ENCODE results near the gene HILPDA. TPM values are rescaled to one million over a fixed set of nuclear protein-coding genes. Genes with fewer than 3 reads are reported as not detected.
A peak's percentile ranks its signal among the peaks of the same experiment; 100 is the strongest.

The HILPDA gene
- total and polyA plus RNA-seq, 9 of the 15 experiments (the other 6 are each of a cell fraction or from before 2014, with no cell fraction given), result 8.3 to 71.8 (median 23.5) TPM

DNA sequence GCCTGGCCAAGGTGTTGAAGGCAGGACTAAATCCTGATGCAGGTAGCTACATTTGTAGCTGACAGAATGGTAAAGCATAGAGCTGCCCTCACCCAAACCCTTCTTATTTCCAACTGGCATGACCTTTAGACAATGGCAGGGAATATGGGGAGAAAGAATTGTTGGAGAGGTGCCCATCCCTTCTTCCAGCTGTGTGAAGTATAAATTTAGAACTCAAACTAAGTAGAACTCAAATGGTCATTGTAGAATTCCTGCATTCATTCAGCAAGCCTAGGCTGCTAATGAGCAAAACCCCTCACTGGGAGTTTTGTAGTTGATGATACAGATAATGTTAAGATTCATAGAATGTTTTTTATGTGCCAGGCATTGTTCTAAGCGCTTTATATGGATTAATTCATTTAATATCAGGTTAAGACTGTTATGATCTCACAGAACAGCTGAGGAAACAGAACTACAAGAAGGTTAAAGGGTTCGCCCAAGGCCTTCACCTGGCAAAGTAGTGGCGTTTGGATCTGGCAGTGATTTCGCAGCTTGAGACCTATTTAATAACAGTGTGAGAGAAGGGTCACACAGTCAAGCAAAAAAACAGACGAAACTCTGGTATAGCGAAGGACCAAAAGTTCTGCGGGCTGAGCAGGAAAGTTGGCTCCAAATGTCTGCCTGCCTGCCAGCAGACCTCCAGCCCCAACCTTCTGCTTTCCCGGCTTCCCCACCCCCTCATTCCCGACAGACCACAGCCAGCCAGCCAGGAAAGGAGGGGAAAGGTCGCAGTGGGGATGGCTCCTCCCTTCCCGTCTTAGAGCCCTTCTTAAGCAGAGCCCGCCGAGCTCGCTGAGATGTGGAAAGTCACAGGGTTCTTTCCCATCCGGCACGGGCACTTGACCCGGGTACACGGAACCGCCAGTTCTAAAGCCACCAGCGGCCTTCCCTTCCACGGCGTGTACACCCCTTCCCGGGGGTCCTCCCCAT lies 1.6 kb upstream of the HILPDA start:
- 81% methylated on average over 13 of the region's 23 CpGs for WGBS (ENCODE audit: insufficient coverage, low coverage, missing lambda C conversion rate)
- H3K4me2 ChIP-seq (ENCODE audit: insufficient read depth, low read length), result no peak overlapping the region
- BruUV-seq (replicated peaks), result no TSS peak
- TF ChIP-seq BMI1 (IDR thresholded peaks at IDR 0.05; ENCODE audit: low read length), result no peak
- 0 out of 4 replicates have a peak, but pooled peaks of 1 of the 2 experiments have one; percentile 43 for TF ChIP-seq FOXA3 (CRISPR knock-in tag; conservative IDR thresholded peaks at IDR 0.05 in 1 of 2, IDR thresholded peaks at IDR 0.05 in 1 of 2)
- TF ChIP-seq NFIC (IDR thresholded peaks at IDR 0.05), result no peak
- no peak for TF ChIP-seq HDAC2 (IDR thresholded peaks at IDR 0.05)
- TF ChIP-seq ZKSCAN3 (CRISPR knock-in tag; IDR thresholded peaks at IDR 0.05), result no peak
- no peak for TF ChIP-seq ATF7 (IDR thresholded peaks at IDR 0.05)
- no peak for TF ChIP-seq ZBTB7A (IDR thresholded peaks at IDR 0.05; ENCODE audit: borderline replicate concordance, control insufficient read depth, low read depth, low read length)
- TF ChIP-seq MAX (CRISPR knock-in tag; IDR thresholded peaks at IDR 0.05), result peak; percentile 43; the same call in 1 of the 2 replicates
- TF ChIP-seq POLR3A (IDR thresholded peaks at IDR 0.05; ENCODE audit: borderline replicate concordance, extremely low read depth, insufficient read depth, insufficient read length), result no peak
- 0 out of 2 replicates have a peak, but pooled peaks have one; percentile 2 for TF ChIP-seq AFF4 (CRISPR knock-in tag; IDR thresholded peaks at IDR 0.05)
- TF ChIP-seq GABPB1 (CRISPR knock-in tag; IDR thresholded peaks at IDR 0.05), result no peak
- no peak for TF ChIP-seq HIVEP1 (CRISPR knock-in tag; IDR thresholded peaks at IDR 0.05)
- no peak for TF ChIP-seq JUN (IDR thresholded peaks at IDR 0.05; ENCODE audit: borderline replicate concordance, low read depth, low read length)
- 0 out of 2 replicates have a peak, but pooled peaks have one; percentile 30 for TF ChIP-seq JUN (CRISPR knock-in tag; IDR thresholded peaks at IDR 0.05; ENCODE audit: borderline replicate concordance)
- TF ChIP-seq, protein P1, sequence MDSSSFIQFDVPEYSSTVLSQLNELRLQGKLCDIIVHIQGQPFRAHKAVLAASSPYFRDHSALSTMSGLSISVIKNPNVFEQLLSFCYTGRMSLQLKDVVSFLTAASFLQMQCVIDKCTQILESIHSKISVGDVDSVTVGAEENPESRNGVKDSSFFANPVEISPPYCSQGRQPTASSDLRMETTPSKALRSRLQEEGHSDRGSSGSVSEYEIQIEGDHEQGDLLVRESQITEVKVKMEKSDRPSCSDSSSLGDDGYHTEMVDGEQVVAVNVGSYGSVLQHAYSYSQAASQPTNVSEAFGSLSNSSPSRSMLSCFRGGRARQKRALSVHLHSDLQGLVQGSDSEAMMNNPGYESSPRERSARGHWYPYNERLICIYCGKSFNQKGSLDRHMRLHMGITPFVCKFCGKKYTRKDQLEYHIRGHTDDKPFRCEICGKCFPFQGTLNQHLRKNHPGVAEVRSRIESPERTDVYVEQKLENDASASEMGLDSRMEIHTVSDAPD (CRISPR knock-in tag; IDR thresholded peaks at IDR 0.05), result no peak

More for the DNA sequence above, 1.6 kb upstream of the HILPDA start:
- Histone ChIP-seq H2AFZ (ENCODE audit: low read depth, low read length) (no peak overlapping the region; the same call in 1 of the 2 replicates), H3K9ac (ENCODE audit: insufficient read depth in 1 of 2, low read depth in 2 of 2, low read length in 2 of 2) (peak overlapping the region in 1 of 2 experiments; percentile 11; a peak in 1 of 4 replicates), H3K9me1 (ENCODE audit: control insufficient read depth, insufficient read depth, low read length) (no peaks in the 10 kb centered on the region), H3K79me2 (ENCODE audit: control insufficient read depth, insufficient read depth, low read length) (peaks cover 23% of the 10 kb centered on the region), H3K4me1 (replicated peaks in 1 of 2; ENCODE audit: control insufficient read depth in 2 of 2, insufficient read depth in 2 of 2, low read length in 2 of 2) (peaks cover 25 to 29% of the 10 kb centered on the region in 2 experiments; a peak in 4 of 5 replicates), H3K9me3 (replicated peaks; ENCODE audit: control insufficient read depth, insufficient read depth, low read depth, low read length) (no peaks in the 10 kb centered on the region), H4K20me1 (replicated peaks; ENCODE audit: control insufficient read depth, insufficient read depth, low read length) (no peaks in the 10 kb centered on the region), H3K27me3 (ENCODE audit: control insufficient read depth in 2 of 2, insufficient read depth in 2 of 2, low read length in 2 of 2) (no peaks in the 10 kb centered on the region), H3K27ac (ENCODE audit: extremely low read depth, low read depth, low read length) (no peak overlapping the region), H3K36me3 (ENCODE audit: control insufficient read depth, insufficient read depth, low read length) (peaks cover 11% of the 10 kb centered on the region; the same call in 2 of the 3 replicates), H3K4me3 (no peak overlapping the region)
- POLR2A ChIA-PET, result interaction anchor here (0.8 to 2.8 kb wide), 3 partner anchors 9 to 27 kb away, joined by 3 to 12 read pairs (median 8); no protein-coding TSS in a partner anchor
- in situ Hi-C loops (cut with MboI), result no loop called here
- intact Hi-C loops (cut with micrococcal nuclease), result no loop called here
- no peak for FAIRE-seq
- CTCF ChIA-PET (ENCODE audit: low intra/inter-chr PET ratio), result interaction anchor here (1.3 kb wide), 1 partner anchor 27 kb away, joined by 5 read pairs; no protein-coding TSS in a partner anchor
- ATAC-seq, result no peak
- DNase-seq (ENCODE audit: extremely low read depth in 1 of 4, low spot score in 3 of 4), result peak in 1 of 4 experiments; percentile 23

Data from K562 (cell line).